Posterior cingulate gyrus (tissue), 11 donors: ENCODE data around the gene HCFC1.

Experiments used
- DNase-seq, 10 donors: peaks; one replicate each; pipeline versions ENCODE4 v3.0.0 to v3.0.0-alpha.2; 2020 to 2021; ENCODE audit warnings: mixed read lengths in 3 of 10
- intact Hi-C: fragments of 100-400 bp; cut with DNase I; formaldehyde crosslinking; loops from one replicate; pipeline ENCODE4 v1.15.1; 2023

The HCFC1 gene

GRCh38 chrX:153971450-153972367, at the start of gene HCFC1:
Gene HCFC1, minus strand, starts transcription at chrX:153971818. Its CDS starts 978 bp downstream, at chrX:153970840.
- intact Hi-C loops, result loop anchor here (2.0 kb wide), 1 partner anchor 43 kb away; no protein-coding TSS in a partner anchor

GRCh38 chrX:154021131-154021611, 49.6 kb upstream of the HCFC1 start:
- no peak for DNase-seq
- intact Hi-C loops, result no loop called here

More at GRCh38 chrX:153971450-153972367, at the start of gene HCFC1:
- peak; percentile 73 to 98 (median 88) for DNase-seq

DNA sequence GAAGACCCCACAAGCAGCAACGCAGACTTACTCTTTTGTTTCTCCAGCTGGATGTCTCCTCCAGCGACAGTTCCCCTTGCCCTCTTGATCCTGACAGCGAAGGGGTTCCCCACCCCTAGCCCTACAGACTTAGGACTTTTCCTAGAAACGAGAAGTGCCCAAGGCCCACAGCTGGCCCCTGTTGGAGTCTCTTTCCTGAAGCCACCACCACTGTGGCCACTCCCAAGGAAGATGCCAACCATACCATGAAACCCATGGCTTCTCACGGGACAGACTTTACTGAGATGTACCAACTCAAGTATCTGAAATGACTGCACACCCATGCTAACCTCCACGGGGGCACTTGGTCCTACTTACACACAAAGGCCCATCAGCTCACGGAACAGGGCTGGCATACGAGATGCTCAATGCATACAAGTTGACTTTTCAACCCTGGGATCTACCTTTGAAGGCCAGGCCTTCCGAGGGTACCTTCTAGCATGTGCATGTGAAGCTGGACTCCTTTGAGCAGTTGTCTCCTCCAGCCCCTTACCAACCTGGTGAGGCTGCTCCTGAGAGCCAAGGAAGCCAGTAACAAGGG, 49.0 kb upstream of the HCFC1 start:
- DNase-seq, result no peak
- intact Hi-C loops, result no loop called here

DNA sequence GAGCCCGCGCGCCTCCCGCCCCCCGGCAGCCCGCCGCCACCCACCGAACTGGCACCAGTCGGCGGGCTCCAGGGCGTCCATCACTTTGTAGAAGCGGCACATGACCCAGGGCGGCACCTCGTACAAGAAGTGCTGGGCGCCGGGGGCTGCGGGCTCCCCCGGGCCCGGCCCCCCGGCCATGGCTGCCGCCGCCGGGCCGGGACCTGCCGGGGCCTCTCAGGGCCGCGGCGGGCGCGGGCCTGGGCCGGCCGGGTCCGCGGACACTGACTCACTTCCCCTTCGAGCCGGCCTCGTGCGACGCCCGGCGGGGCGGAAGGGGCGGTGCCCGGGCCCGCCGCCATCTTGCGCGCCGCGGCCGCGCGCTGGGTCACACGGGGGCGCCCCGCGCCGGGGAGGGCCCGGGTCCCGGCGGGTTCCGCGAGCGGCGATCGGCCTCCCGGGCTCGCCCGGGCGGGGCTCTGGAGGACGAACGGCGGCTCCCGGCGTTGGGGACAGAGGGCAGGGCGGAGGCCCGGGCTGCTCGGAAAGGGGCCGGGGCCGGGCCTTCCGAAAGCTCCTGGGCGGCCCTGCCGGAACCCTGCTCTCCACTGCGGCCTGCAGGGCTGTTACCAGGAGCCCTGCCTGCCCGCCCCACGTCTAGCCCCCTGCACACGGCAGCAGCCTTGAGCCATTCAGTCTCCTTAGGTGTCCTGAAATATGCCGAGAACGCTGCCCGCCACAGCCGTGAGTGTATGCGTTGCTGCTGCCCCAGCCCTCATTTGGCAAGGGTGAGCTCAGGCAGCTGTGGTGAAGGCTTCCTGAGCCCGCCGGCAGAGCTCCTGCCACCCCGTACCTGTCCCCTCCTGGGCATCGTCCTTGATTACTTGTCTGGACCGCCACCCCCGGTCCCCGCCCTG, 48.3 kb upstream of the HCFC1 start, which contains the start of gene IRAK1:
Gene IRAK1, minus strand, starts transcription at position 270 of the 896 bp plus-strand sequence. Its CDS starts 90 bp downstream, at position 180.
- intact Hi-C loops, result loop anchor here (10.0 kb wide), 1 partner anchor 75 kb away; the partner anchor contains the start of gene MECP2
- peak in 5 of 10 donors; percentile 26 to 91 (median 59) for DNase-seq

- intact Hi-C loops, result loop anchor here (10.0 kb wide), 1 partner anchor 76 kb away; the partner anchor contains the start of gene MECP2
- peak in 3 of 10 donors; percentile 6 to 84 (median 82) for DNase-seq
Measured at GRCh38 chrX:154019061-154019621, 47.5 kb upstream of the HCFC1 start.

DNA sequence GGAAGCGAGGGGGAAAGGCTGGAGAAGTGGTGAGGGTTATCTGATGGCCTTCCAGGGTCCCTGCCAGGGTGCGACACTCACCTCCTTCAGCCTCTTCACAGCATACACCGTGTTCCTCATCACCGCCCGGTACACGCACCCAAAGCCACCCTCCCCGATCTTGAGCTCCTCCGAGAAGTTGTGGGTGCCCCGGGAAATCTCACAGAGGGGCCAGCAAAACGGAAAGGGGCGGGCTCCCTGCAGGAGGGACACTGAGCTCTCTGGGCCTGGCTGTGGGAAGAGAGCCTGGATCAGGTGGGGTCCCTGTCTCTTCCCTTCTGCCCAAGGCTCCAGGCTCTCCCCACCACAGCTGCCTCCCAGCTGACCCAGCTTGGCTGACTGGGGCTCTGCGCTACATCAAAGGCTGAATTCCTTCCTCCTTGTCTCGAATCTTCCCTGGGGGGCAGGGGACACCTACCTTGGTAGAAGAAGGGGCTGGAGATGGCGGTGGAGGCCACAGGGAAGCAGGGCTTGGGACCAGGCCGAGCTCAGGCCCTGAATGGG, 47.0 kb upstream of the HCFC1 start:
- DNase-seq, result peak in 2 of 10 donors; percentile 8 to 72
- intact Hi-C loops, result loop anchor here (10.0 kb wide), 1 partner anchor 76 kb away; the partner anchor contains the start of gene MECP2

DNA sequence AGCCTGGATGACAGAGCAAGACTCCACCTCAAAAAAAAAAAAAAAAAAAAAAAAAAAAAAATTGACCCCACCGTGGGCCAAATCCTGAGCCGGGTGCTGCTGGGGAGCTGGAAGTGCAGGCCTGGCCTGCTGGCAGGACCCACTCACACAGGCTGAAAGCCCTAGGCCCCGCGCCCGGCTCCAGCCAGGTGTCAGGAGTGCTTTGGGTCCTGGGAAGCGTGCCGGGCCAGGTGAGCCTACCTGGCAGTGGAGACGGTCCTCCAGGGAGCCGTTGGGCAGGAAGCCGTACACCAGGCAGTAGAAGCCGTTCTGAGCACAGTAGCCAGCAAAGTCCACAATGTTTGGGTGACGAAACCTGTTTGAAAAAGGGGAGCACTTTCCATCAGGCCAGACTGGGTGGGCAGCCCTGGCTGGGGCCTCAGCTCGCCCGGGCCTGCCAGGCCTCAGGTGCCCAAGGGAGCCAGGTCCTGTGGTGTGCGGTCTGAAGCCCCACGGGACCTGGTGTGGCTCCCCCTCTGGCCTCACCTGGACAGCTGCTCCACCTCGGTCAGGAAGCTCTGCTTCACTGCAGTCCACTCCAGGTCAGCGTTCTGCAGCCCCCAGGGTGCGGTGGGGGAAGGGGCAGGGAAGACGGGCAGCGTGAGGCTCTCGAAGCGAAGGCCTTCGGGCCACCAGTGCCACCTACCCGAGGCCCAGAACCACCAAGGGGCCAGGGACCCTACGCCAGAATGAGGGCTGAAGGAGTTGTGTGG, 46.3 kb upstream of the HCFC1 start:
- intact Hi-C loops, result loop anchor here (10.0 kb wide), 1 partner anchor 77 kb away; the partner anchor contains the start of gene MECP2
- DNase-seq, result peak in 2 of 10 donors; percentile 17 to 79

GRCh38 chrX:154016366-154017076, 44.9 kb upstream of the HCFC1 start:
- intact Hi-C loops, result loop anchor here (10.0 kb wide), 1 partner anchor 78 kb away; the partner anchor contains the start of gene MECP2
- peak in 1 of 10 donors; percentile 72 for DNase-seq

- intact Hi-C loops, result loop anchor here (10.0 kb wide), 1 partner anchor 79 kb away; the partner anchor contains the start of gene MECP2
- peak in 2 of 10 donors; percentile 55 to 77 for DNase-seq
Measured at GRCh38 chrX:154015581-154016264, 44.1 kb upstream of the HCFC1 start.

DNA sequence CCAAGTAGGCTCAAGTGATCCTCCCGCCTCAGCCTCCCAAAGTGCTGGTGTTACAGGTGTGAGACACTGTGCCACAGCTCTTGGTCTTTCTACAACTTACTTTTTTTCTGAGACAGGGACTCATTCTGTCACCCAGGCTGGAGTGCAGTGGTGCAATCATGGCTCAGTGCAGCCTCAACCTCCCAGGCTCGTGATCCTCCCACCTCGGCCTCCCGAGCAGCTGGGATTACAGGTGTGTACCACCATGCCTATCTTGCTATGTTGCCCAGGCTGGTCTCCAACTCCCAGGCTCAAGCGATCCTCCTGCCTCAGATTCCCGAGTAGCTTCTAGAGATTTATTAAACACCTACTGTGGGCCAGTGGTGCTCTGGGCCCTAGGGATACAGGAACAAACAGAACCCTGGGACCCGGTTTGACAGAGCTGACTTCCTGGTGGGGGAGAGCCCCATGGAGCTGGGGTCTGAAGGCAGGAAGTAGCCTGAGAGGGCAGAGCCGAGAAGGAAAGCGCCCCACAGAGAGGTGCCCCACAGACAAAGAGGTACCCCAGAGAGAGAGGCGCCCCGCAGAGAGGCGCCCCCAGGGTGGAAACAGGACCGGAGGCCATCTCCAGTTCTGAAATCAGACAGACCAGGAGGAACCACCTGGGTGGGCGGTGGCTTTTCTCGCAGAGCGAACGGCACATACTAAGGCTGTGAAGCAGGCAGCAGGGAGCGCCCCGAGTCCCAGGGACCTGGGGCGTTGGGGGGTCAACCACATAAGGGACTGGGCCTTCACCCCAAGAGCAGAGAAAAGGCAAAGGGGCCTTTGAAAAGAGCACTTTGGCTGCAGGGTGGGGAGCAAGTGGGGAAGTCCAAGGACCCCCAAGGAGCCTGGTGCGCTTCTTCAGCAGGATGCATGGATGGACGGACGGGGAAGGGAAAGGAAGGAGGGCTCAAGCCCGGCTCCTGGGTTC, 43.1 kb upstream of the HCFC1 start:
- intact Hi-C loops, result loop anchor here (10.0 kb wide), 1 partner anchor 80 kb away; the partner anchor contains the start of gene MECP2
- peak in 2 of 10 donors; percentile 51 to 60 for DNase-seq

GRCh38 chrX:154013614-154014360, 42.2 kb upstream of the HCFC1 start:
- peak in 6 of 10 donors; percentile 36 to 88 (median 58) for DNase-seq
- intact Hi-C loops, result loop anchor here (2.0 to 10.0 kb wide), 2 partner anchors 37 to 81 kb away; partner anchors contain the start of gene MECP2

- intact Hi-C loops, result loop anchor here (2.0 to 10.0 kb wide), 2 partner anchors 38 to 82 kb away; partner anchors contain the start of gene MECP2
- peak in 3 of 10 donors; percentile 30 to 78 (median 70) for DNase-seq
Measured at GRCh38 chrX:154013001-154013421, 41.4 kb upstream of the HCFC1 start.

DNA sequence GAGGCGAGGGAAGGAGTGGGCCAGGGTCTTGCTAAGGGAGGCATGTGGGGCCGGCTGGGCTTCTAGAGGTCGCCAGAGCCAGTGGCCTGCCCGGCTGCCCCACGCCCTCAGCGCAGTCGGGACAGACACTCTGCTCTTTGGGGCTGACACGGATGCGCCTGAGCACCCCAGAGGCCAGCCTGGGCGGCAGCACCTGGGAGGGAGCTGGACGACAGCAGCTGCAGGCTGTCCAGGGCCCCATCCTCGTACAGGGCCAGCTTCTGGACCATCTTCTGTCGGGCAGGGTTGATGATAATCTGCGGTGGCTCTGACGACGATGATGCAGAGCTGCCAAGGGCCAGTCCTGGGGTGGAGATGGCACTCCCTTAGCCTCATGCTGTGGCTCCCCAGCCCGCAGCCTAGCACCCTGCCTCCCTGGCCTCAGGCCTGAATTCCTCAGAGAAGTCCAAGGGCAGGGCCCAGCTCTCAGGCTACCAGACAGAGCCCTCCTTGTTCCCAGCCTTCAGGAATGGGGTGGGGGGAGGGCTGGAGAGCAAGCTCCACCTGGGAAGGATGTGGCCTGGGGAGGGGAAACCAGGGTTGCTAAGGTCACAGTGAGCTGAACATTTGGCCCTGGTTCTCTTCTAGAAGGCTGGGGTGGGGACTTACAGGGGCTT, 40.8 kb upstream of the HCFC1 start:
- intact Hi-C loops, result loop anchor here (2.0 to 10.0 kb wide), 2 partner anchors 38 to 82 kb away; partner anchors contain the start of gene MECP2
- DNase-seq, result peak in 4 of 10 donors; percentile 35 to 87 (median 68)
